NCI-H2107 (cell line): ENCODE measurements around the gene POLR2E.

Source experiments
- DNase-seq: peaks from one replicate; lab custom pipeline; 2025; lab: John Stamatoyannopoulos, UW

POLR2E gene

GRCh38 chr19:1094655-1094977 lies 559 bp downstream of the POLR2E start:
- no peak for DNase-seq

GRCh38 chr19:1093811-1094553 lies 1.2 kb downstream of the POLR2E start:
- DNase-seq: no peak

- DNase-seq: no peak
Measured at GRCh38 chr19:1093330-1093729, 1.8 kb downstream of the POLR2E start.

GRCh38 chr19:1091544-1092175 lies 3.5 kb downstream of the POLR2E start:
- DNase-seq: no peak

- no peak for DNase-seq
Measured at GRCh38 chr19:1090731-1091543, 4.2 kb downstream of the POLR2E start.

GRCh38 chr19:1089891-1090290 lies 5.3 kb downstream of the POLR2E start:
- no peak for DNase-seq

- DNase-seq: no peak
Measured at GRCh38 chr19:1089126-1089771, 5.9 kb downstream of the POLR2E start.

- DNase-seq: no peak
Measured at GRCh38 chr19:1088416-1089010, 6.7 kb downstream of the POLR2E start.

GRCh38 chr19:1087813-1088415 lies 7.3 kb downstream of the POLR2E start:
- no peak for DNase-seq

GRCh38 chr19:1086613-1087012 lies 8.6 kb downstream of the POLR2E start:
- no peak for DNase-seq

- DNase-seq: no peak
Measured at GRCh38 chr19:1085676-1086442, 9.3 kb downstream of the POLR2E start.

- DNase-seq: no peak
Measured at GRCh38 chr19:1085053-1085658, 10.0 kb downstream of the POLR2E start.

GRCh38 chr19:1084024-1084868 lies 10.9 kb downstream of the POLR2E start:
- DNase-seq: no peak

- no peak for DNase-seq
Measured at GRCh38 chr19:1082928-1083816, 12.0 kb downstream of the POLR2E start.

- DNase-seq: peak; percentile 86
Measured at GRCh38 chr19:1082165-1082927, 12.8 kb downstream of the POLR2E start.

- no peak for DNase-seq
Measured at GRCh38 chr19:1081301-1082164, 13.6 kb downstream of the POLR2E start.
